HT1080 (cell line): ENCODE results near the gene COL25A1. TPM values are rescaled to one million over a fixed set of nuclear protein-coding genes. Genes with fewer than 3 reads are reported as not detected.
"Not testable (repeated sequence)": the region's sequence is repeated elsewhere in the genome, so short reads cannot be mapped to it uniquely, and the experiment has no call there.

ENCODE experiments used
- DNase-seq: peaks from one replicate; pipeline ENCODE4 v3.0.0-alpha.2; 2015; ENCODE audit warnings: low read depth
- total RNA-seq: library from RNA; depleted of rRNA; stranded (reverse); fragments of >200 nt; shearing (Covaris generic); gene quantifications from 2 replicates; pipeline ENCODE4 v1.2.3, GENCODE V29; 2014

Gene COL25A1
- total RNA-seq, 1 experiment from 2014 or later, result 0.06 TPM

DNA sequence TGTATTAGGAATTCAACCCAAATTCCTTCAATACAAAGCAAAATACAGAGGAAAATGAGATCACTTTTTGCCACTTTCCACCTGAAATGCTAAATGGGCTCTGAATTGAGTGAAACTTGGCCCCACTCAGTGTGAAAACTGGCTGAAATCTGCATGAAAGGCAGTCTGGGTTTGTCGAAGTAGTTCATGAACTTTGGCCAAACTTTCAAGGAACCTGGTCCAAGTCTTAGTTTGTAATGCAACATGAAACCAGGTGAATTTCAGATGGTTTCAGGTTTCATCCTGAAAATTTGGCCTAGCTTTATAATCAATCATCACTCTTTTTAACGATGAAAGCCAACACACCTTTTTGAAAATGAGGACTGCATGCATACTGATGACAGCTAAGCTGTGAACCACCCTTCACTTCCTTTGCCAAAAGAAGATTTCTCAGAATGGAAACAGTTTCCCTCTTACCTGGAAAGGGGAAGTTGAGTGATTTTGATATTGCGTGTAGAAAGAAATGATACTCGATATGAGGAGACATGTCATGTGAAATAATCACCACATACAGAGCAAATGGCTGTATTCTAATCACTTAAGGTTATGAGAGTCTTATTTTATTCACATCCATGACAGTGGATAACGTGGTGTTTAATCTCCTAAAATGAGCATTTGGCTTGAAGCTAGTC lies 329.7 kb downstream of the COL25A1 start:
- no peak for DNase-seq

DNA sequence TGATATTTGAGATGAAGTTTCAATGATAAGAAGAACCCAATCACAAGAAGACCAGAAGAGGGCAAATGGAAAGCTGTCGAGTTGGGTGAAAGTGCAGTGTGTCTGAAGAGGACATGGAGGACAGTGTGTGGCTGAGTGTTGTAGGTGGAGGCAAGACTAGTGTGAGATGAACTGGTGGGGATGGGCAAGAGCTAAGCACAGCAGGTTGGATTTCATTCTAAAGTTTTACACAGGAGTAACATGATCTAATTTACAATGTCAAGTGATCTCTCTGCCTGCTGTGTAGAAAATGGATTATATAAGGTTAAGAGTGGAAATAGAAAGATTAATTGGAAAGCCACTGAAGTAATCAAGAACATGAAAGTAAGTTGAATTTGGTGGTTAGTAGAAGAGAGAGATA lies 331.0 kb downstream of the COL25A1 start:
- DNase-seq, result no peak

DNA sequence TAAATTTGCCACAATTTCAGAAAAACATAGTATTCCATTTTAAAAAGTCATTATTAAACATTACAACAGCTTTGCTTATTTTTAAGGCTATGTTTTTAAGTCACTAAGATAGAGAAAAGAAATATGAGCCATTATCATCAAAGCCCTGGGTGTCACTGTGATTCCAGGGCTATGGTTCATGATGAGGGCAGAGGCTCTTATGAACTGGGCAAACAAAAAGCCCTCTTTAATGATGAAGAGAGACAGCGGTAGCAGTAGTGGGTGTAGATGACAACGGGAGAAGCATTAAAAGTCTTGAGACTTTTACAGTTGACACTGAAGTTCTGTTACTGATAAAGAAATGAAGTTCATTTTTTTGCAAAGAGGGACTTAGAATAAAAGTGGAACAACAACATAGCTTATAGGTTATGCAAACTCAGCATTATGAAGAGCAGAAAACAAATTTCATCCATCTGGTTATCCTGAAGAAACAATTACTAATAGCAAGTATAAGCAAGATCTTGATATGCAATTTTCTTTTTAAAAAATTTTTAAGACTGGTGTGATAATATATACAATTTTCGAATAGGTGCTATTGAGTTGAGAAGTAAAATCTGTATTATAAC lies 336.9 kb downstream of the COL25A1 start:
- no peak for DNase-seq

DNA sequence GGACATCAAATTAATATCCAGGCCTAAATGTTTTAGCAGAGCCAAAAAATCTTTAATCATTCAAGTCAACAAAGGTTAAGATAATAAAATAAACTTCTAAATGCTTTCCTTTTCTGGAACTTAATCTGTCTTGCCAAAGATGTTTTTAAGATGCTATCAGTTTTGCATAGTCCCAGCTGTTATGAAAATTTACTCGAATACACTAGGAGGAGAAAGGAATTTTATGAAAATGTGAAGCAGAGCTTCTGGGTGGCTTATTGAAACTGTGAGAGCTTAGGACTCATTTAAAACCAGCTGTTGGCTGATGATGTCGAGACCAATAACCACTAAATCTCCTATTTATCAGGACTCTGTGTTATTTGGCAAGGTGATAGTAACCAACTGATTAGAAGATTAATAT lies 337.4 kb downstream of the COL25A1 start:
- DNase-seq, result no peak

DNA sequence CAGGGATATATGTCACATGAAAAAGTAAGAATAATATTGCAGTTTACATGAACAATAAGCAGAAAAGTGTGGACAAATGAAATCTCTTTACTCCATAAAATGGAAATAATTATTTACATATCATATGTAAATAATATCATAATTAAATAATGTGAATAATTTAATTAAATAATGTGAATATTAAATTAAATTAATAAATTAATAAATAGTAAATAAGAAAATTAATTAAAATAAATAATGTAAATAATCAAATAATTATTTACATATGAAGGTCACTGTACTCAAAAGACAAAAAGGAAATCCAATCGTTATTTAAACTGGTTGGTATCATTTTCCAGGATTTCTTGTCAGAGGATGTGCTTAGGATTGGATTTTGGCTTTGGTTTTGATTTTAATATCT lies 338.5 kb downstream of the COL25A1 start:
- DNase-seq, result no peak

DNA sequence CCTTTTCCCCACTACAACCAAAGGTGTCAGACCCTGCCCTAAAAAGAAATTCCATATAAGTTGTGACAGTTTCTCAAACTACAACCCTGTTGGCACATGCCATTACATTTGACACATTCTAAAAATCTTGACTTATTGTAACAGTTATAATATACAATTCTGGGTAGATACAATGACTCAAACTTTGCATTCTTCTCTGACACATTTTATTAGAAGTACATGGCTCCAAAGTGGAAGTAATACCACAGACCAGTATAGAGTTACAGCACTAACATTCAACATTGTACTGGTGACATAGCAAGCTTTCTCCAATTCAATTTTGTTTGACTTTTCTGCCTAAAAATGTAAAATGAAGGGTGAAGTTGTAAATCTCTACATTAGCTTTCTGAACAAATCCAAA lies 343.0 kb downstream of the COL25A1 start:
- DNase-seq, result peak; percentile 34

DNA sequence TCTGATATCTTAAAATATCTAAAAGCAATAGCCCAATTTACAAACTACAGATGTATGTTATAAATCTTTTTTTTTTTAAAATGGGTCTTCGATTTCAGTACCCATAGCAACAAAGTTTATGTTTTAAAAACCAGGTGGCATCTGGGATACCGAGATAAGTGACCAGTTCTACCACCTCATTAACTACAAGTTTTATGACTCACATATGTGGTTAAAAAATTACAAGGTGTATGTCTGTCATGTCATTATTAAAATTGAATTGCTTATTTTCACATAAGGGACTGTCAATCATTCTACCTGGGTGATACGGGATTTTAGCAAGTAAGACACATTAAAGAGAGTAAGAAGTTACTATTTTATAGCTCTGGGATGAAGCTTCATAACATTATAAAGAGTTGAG lies 347.6 kb downstream of the COL25A1 start:
- DNase-seq, result no peak

DNA sequence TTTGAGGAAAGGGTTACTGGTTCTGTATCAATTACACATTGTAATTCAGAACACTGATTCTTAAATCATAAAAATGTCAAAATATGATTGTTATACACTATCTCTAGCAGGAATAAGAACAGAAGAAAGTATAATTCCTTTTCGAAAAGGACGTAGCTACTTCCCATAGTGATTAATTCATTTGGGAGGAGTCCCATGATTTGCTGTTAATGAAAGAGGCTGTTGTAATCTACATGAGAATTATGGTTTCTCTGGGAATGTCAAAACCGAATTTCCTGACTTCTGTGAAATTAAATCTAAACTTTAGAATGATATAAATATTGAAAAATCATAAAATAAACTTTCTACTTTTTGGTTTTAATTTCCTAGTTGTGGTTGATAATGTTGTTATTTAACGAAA lies 348.5 kb downstream of the COL25A1 start:
- DNase-seq, result no peak

DNA sequence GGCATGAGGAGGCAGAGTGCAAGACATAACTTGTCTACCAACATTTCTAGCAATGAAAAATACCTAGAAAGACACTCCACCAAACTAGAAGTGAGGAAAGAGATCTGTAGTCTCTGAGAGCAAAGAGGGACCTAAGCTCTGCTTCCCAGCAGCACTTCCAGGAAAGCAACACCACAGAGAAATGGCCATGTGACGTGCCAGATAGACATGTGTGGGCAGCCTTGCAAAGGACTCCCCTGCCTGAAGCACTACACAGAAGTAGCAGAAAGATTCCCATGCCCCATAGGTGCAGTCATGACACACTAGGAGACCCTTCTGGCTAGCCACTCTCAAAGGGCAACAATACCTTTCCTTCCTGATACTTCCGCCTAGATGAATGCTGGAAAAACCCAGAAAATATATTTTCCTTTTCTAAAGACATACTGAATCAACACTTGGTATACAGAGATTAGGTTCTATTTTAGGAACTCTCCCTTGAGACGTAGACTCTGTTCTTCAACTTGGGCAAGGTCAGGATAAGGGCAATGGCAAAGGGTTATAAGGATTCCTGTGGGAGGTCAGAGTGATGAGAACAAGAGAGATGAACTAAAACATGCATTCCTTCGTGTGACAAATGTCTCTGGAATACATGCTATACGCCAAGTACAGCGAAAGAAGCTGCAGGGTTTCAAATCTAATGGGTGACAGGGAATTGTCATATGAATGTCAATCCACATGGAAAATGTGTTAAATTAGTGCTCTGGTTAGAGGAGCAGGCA lies 352.1 kb downstream of the COL25A1 start:
- no peak for DNase-seq

DNA sequence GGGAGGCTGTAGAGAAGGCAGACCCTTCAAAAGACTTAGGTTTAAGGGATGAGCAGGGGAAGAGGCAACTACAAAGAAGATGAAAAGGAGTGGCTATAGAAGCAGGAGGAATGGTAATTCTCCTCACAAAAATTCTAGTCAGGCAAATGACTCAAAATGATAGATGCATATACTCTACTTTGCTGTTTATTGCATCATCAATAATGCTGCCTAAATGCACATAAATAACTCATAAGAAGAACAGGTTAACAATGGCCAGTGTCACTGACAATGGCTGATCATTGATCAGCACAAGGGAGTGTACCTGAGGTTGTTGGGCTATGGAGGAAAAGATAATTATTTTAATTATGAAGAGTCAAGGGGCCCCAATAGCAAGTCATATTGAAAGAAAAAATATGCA lies 354.9 kb downstream of the COL25A1 start:
- no peak for DNase-seq

DNA sequence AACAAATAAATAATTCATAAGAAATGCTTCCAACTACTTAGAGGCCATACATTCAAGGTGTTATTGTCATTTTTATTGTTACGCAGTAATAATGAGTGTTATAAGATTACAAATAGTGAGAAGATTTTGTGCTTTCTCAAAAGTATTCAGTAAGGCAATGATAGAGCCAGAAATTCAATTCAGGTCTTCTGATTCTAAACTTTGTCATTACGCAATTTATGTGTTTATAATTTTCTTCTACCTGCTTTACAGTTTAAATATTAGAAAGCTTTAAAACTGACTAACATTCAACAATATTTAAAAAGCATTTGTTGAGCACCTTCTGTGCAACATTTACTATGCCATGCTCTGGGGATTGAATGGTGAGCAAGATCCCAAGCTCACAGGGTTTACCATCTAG lies 356.2 kb downstream of the COL25A1 start:
- DNase-seq, result no peak

DNA sequence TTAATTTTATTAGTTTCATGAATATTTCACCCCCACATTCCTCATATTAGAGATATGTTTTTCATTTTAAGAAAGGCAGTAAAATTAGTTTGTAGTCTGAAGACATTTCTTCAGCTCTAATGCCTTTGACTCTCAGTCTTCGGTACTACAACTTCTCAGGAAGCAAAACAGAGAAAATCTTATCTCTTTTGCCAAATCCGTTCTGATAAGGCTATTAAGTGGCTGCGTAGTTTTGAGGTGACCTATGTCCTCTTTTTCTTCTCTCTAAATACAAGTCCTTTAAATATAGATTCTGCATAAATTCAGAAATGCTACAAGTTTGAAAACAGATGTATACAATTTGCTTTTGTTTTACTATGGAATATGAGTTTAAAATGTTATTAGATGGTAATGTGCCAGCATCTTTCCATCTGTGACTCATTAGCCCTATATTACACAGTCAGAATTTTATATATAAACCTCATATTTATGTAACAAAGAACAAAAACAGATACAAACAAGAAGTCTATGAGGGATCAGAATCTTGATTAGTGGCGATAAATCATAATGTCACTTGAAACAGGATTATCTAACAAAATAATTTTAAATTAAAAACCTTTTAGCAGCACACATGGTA lies 358.4 kb downstream of the COL25A1 start:
- no peak for DNase-seq

DNA sequence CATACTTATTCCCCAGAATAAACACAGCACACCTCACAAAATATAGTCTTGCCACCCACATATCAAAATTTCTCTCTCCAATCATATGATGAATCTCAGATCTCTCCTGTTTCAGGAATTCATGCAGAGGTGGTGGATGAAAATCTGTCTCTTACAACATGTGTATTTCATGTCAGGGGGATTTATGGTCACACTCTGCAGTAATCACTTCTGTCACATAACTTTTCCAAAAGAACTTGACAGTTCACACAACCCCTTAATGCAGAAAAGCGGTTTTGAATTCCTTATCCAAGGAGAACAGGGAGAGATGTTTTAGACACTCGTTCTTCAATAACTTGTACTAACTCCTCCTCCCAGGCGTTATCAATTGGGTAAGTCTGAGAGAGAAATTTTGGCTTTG lies 359.1 kb downstream of the COL25A1 start:
- no peak for DNase-seq

DNA sequence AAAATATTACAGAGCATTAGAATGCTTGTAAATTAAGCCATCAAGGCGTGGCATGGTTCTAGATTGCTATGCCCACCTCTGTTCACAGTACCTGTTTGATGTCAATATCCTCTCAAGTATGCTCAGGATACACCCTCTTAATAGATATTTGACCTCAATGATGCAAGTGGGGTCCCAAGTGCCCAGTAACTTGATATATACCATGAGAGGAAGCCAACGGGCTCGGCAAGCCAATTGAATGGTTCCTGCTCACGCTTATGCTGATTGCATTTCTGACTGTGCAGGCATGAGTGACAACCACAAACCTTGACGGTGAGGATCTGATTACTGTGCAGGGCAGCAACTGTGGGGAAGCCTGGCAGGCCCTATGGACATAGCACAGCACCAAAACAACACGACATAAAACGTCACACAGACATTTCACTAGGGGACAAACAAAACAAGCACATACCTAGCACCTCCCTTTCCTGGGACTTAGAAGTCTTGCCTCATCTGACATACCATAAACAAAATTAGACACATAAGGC lies 360.5 kb downstream of the COL25A1 start:
- no peak for DNase-seq

DNA sequence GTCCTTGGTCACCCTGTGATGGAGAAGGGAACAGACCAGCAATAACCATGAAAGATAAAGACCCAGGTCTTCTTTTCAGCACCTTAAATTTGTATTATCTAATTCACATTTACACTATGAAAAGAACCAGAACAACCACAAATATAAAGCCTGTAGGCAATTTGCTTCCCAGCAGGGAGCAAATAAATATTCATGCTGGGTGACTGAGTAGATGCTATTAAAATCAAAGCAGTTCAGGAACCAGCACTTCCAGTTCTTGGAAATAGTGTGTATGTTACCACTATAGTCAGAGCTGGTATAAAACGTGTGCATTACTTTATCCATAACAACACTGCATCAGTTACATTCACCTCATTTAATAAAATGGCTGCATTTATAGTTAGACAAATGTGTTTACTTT lies 361.8 kb downstream of the COL25A1 start:
- DNase-seq, result no peak

DNA sequence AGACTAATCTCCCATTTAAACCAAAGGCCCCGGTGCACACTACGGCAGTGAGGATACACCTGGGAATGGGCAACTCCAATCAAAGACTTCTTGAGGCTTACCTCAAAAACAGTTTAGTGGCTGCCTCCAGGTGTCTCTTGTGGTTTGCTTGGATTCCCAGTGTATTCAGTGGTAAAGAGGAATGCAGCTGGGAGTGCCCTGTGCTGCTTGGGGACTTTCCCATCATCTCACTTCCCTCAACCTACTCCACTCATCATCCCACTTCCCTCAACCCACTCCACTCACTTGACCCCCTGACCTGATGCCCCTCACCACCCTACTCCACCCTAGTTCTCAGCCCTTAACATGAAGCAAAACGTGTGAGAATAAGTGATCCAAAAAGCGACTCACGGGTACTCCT lies 362.3 kb downstream of the COL25A1 start:
- peak; percentile 18 for DNase-seq

DNA sequence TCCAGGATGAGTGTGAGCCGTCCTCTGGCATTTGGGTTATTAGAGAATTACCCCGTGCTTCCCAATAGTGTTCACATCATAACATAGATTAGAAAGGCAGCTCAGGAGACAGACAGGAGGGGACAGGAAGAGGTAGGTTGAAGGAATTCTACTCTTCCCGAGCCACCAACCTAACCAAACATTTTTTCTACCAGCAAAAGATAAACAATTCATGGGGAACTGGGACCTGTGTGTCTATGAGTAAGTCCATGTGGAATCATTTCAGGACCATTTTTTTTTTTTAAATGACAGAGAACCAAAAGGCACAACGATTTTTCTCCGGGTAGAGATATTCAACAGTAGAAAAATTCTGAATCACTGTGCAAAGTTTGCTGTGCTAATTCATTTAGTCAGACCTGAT lies 365.4 kb downstream of the COL25A1 start:
- DNase-seq, result peak; percentile 64

DNA sequence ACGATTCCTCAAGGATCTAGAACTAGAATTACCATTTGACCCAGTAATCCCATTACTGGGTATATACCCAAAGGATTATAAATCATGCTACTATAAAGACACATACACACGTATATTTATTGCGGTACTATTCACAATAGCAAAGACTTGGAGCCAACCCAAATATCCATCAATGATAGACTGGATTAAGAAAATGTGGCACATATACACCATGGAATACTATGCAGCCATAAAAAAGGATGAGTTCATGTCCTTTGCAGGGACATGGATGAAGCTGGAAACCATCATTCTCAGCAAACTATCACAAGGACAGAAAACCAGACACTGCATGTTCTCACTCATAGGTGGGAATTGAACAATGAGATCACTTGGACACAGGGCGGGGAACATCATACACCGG lies 368.5 kb downstream of the COL25A1 start:
- not testable (repeated sequence) for DNase-seq

DNA sequence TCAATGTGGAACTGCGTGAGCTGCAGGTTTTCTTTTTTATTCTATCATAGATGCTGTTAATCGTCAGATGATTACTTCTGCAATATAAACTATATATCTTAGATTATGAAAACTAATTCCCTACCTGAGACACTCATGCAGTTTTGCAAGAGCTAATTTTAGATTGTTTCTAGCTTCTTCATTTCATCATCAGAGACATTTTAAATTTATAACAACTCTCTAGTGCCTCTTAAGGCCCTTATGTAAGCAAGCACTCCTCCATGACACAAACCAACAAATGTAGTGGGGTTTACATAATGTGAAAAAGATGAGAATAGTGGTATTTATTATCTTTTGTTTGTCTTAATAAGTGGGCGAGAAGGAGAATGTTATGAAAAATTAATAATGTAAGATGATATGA lies 369.4 kb downstream of the COL25A1 start:
- no peak for DNase-seq

DNA sequence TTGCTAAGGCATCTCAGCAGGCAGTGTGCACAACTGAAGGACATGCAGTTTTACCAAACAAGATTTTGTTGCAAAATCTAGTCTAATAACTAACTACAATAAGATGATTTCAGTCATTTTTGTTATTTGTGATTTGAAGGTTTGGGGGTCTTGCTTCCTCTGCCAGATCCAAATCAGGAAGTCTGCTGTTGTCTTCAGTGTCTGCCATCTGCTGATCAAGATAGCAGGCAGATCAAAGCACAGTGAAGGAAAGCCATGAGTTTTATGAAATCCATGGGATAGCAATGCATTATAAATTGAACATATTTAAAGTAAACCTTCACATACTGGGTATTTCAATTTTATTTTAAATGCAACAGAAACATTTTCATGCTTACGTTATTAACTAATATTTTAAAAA lies 370.5 kb downstream of the COL25A1 start:
- DNase-seq, result no peak

DNA sequence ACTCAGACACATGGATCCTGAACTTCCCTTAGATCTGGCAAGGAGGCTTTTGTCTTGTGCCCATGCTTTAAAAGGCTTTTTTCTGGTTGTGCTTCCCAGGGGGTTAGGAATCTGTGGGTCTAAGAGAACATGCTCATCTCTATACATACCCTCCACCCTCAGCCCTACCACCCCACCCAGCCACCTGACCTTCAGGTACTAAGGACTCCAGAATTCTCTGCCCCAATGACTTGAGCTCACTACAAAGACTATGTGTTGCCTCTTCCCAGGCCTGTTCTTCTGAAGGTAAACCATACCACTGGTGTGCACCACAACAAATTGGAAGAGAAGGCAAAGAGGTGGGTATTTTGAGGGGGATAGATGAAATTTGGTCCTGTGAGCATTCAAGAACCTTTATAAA lies 372.3 kb downstream of the COL25A1 start:
- no peak for DNase-seq

DNA sequence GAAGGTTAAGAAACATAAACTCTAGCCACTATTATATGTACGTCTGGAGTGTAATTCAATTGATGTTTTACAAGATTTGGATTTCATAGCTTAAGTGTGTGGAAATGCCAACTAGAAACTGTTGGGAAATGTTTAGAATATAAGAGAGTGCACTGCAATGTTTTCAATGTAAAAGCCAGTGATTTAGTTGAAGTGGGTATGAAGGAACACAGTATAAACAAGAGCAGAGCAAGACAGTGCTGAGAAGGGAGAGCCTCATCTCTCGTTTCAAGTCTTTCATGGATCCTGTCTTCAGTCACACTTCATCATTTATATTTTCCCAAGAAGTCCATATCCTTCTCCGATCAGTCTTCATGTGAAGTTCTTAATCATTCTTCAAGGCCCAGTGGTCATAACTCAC lies 375.7 kb downstream of the COL25A1 start:
- DNase-seq, result no peak
